Activated CD8-positive, alpha-beta T cell treated with anti-CD3 and anti-CD28 coated beads, Interleukin-2, amount 10 ng/mL, durations not matched to agents 7 days and 5 days (primary cell): ENCODE data around the gene MDM1. TPM values are rescaled to one million over a fixed set of nuclear protein-coding genes. Genes with fewer than 3 reads are reported as not detected.

Experiments used
- ATAC-seq: fragments of 150-1000 bp; cut with Tn5 transposase; one replicate; pipeline ENCODE4 v1.10.0; 2021; ENCODE audit warnings: moderate library complexity
- CTCF ChIA-PET: fragments of 350-600 bp; sonication (Branson Sonifier 250); formaldehyde crosslinking; loops from one replicate; lab custom pipeline; 2021; ENCODE audit warnings: antibody characterized with exemption; lab: Charles Lee
- POLR2A ChIA-PET: fragments of 350-600 bp; sonication (Branson Sonifier 250); formaldehyde crosslinking; loops from one replicate; lab custom pipeline; 2021; ENCODE audit warnings: antibody characterized with exemption; lab: Charles Lee
- DNase-seq: peaks from one replicate; pipeline ENCODE4 v3.0.0-alpha.2; 2020
- H3K27ac Mint-ChIP-seq: one replicate; pipeline ENCODE4 v1.8.0; 2021; ENCODE audit warnings: mild to moderate bottlenecking, mixed read lengths
- H3K27me3 Mint-ChIP-seq: one replicate; pipeline ENCODE4 v1.8.0; 2021; ENCODE audit warnings: low read depth, mixed read lengths
- H3K36me3 Mint-ChIP-seq: one replicate; pipeline ENCODE4 v1.8.0; 2021; ENCODE audit warnings: low read depth, mixed read lengths
- H3K4me1 Mint-ChIP-seq: one replicate; pipeline ENCODE4 v1.8.0; 2021; ENCODE audit warnings: low read depth, mixed read lengths
- H3K4me3 Mint-ChIP-seq: one replicate; pipeline ENCODE4 v1.8.0; 2021; ENCODE audit warnings: mild to moderate bottlenecking, mixed read lengths
- H3K9me3 Mint-ChIP-seq: one replicate; pipeline ENCODE4 v1.8.0; 2022; ENCODE audit warnings: mixed read lengths; ENCODE audit not compliant: insufficient read depth
- total RNA-seq, 2 experiments: library from RNA; stranded (reverse); gene quantifications; one replicate each; pipeline ENCODE4 v1.2.3, GENCODE V29; 2021

The MDM1 gene
- total RNA-seq, 2 experiments from 2014 or later, result 25.0 to 28.9 TPM

GRCh38 chr12:68354977-68355541 lies 22.9 kb upstream of the MDM1 start:
- POLR2A ChIA-PET, result no interaction called here
- no peaks in the 10 kb centered on the region for H3K36me3 Mint-ChIP-seq
- no peaks in the 10 kb centered on the region for H3K9me3 Mint-ChIP-seq
- ATAC-seq (no peak), DNase-seq (no peak)
- no peak overlapping the region for H3K4me3 Mint-ChIP-seq
- H3K4me1 Mint-ChIP-seq, result peaks cover 9% of the 10 kb centered on the region
- peaks cover 3% of the 10 kb centered on the region for H3K27me3 Mint-ChIP-seq
- H3K27ac Mint-ChIP-seq, result no peak overlapping the region
- CTCF ChIA-PET, result interaction anchor here (1.8 kb wide), 1 partner anchor 22 kb away, joined by 6 read pairs; no protein-coding TSS in a partner anchor

- no peaks in the 10 kb centered on the region for H3K36me3 Mint-ChIP-seq
These were observed 19.9 kb upstream of the MDM1 start for GRCh38 chr12:68352067-68352466.

GRCh38 chr12:68350753-68351152 lies 18.6 kb upstream of the MDM1 start:
- Mint-ChIP-seq H3K4me3 (no peak overlapping the region), H3K4me1 (peaks cover 12% of the 10 kb centered on the region), H3K36me3 (no peaks in the 10 kb centered on the region), H3K9me3 (no peaks in the 10 kb centered on the region), H3K27ac (no peak overlapping the region), H3K27me3 (peaks cover 11% of the 10 kb centered on the region)
- ChIA-PET POLR2A (no interaction called here), CTCF (interaction anchor here (0.6 to 2.9 kb wide), 3 partner anchors 8 to 350 kb away, joined by 3 to 12 read pairs (median 4); no protein-coding TSS in a partner anchor)
- ATAC-seq (no peak), DNase-seq (no peak)

More at GRCh38 chr12:68352067-68352466, 19.9 kb upstream of the MDM1 start:
- CTCF ChIA-PET, result interaction anchor here (1.3 kb wide), 1 partner anchor 9 kb away, joined by 4 read pairs; no protein-coding TSS in a partner anchor
- Mint-ChIP-seq H3K27me3 (peaks cover 6% of the 10 kb centered on the region), H3K9me3 (no peaks in the 10 kb centered on the region), H3K4me1 (peaks cover 1% of the 10 kb centered on the region), H3K4me3 (no peak overlapping the region), H3K27ac (no peak overlapping the region)
- DNase-seq, result no peak
- no peak for ATAC-seq
- POLR2A ChIA-PET, result no interaction called here

GRCh38 chr12:68349921-68350606 lies 17.9 kb upstream of the MDM1 start:
- Mint-ChIP-seq H3K4me1 (peaks cover 16% of the 10 kb centered on the region), H3K27me3 (peaks cover 11% of the 10 kb centered on the region), H3K36me3 (no peaks in the 10 kb centered on the region), H3K4me3 (no peak overlapping the region), H3K27ac (no peak overlapping the region), H3K9me3 (no peaks in the 10 kb centered on the region)
- DNase-seq (no peak), ATAC-seq (no peak)
- CTCF ChIA-PET, result interaction anchor here (0.6 to 2.9 kb wide), 4 partner anchors 9 to 350 kb away, joined by 3 to 12 read pairs (median 4); no protein-coding TSS in a partner anchor
- POLR2A ChIA-PET, result interaction anchor here (0.7 kb wide), 1 partner anchor 77 kb away, joined by 3 read pairs; no protein-coding TSS in a partner anchor

GRCh38 chr12:68349220-68349621 lies 17.1 kb upstream of the MDM1 start:
- POLR2A ChIA-PET, result interaction anchor here (0.7 kb wide), 1 partner anchor 78 kb away, joined by 3 read pairs; no protein-coding TSS in a partner anchor
- Mint-ChIP-seq H3K36me3 (no peaks in the 10 kb centered on the region), H3K9me3 (no peaks in the 10 kb centered on the region), H3K27me3 (peaks cover 11% of the 10 kb centered on the region), H3K4me3 (no peak overlapping the region), H3K27ac (no peak overlapping the region), H3K4me1 (peaks cover 16% of the 10 kb centered on the region)
- CTCF ChIA-PET, result interaction anchor here (1.6 to 2.9 kb wide), 4 partner anchors 10 to 126 kb away, joined by 3 to 12 read pairs (median 6); no protein-coding TSS in a partner anchor
- DNase-seq, result no peak
- no peak for ATAC-seq

DNA sequence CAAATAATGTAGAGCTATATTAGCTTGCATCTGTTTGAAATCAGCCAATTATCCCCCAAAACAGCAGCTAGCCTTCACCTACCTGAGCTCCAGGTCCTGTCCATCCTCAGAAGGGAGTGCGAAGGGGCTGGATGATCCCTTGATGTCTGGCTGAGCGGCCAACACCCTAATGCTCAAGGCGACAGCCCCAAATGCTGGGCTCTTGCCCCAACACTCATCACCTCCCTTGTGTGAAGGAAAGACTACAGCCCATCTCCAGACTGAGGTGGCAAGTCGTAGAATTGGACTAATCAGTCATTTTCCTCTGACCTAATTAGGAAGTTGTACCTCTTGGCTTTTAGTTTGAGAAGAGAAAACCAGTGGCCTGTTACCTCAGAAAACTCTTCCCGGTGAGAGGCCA lies 16.3 kb upstream of the MDM1 start:
- no peak for ATAC-seq

DNA sequence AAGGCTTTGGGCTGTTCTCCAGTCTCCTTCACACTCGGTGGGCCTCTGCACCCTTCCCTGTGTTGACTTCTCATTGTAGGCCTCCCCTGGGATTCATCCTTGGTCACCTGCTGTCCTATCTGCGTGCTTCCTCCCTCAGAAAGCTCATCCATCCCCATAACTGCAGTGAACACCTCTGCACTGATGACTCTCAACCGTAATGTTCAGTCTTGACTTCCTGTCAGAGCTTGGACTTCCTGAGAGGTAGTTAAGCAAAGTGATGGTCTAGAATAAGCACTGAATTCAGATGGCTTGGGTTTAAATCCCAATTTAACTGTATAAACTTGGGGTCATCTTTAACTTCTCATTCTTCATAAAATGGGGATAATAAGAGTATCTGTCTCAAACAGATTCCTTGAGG lies 13.6 kb upstream of the MDM1 start:
- H3K9me3 Mint-ChIP-seq, result no peaks in the 10 kb centered on the region
- no peaks in the 10 kb centered on the region for H3K36me3 Mint-ChIP-seq
- DNase-seq, result no peak
- H3K4me1 Mint-ChIP-seq, result peaks cover 16% of the 10 kb centered on the region
- H3K27me3 Mint-ChIP-seq, result peaks cover 26% of the 10 kb centered on the region
- peak overlapping the region; percentile 18 for H3K27ac Mint-ChIP-seq
- H3K4me3 Mint-ChIP-seq, result no peak overlapping the region
- CTCF ChIA-PET, result interaction anchor here (1.1 kb wide), 1 partner anchor 25 kb away, joined by 4 read pairs; no protein-coding TSS in a partner anchor
- ATAC-seq, result no peak
- POLR2A ChIA-PET, result no interaction called here

More for the DNA sequence above, 16.3 kb upstream of the MDM1 start:
- Mint-ChIP-seq H3K9me3 (no peaks in the 10 kb centered on the region), H3K27ac (no peak overlapping the region), H3K36me3 (no peaks in the 10 kb centered on the region), H3K4me1 (peaks cover 16% of the 10 kb centered on the region), H3K4me3 (no peak overlapping the region), H3K27me3 (peaks cover 14% of the 10 kb centered on the region)
- peak; percentile 11 for DNase-seq
- ChIA-PET POLR2A (no interaction called here), CTCF (interaction anchor here (1.2 to 2.9 kb wide), 5 partner anchors 10 to 125 kb away, joined by 3 to 12 read pairs (median 4); no protein-coding TSS in a partner anchor)

- H3K27me3 Mint-ChIP-seq, result peaks cover 24% of the 10 kb centered on the region
- DNase-seq, result no peak
- H3K9me3 Mint-ChIP-seq, result no peaks in the 10 kb centered on the region
- H3K4me3 Mint-ChIP-seq, result no peak overlapping the region
- no peak overlapping the region for H3K27ac Mint-ChIP-seq
- H3K36me3 Mint-ChIP-seq, result no peaks in the 10 kb centered on the region
- POLR2A ChIA-PET, result no interaction called here
- peaks cover 16% of the 10 kb centered on the region for H3K4me1 Mint-ChIP-seq
- ATAC-seq, result no peak
- CTCF ChIA-PET, result interaction anchor here (1.1 kb wide), 1 partner anchor 12 kb away, joined by 3 read pairs; no protein-coding TSS in a partner anchor
These were observed 12.0 kb upstream of the MDM1 start for GRCh38 chr12:68344126-68344525.

DNA sequence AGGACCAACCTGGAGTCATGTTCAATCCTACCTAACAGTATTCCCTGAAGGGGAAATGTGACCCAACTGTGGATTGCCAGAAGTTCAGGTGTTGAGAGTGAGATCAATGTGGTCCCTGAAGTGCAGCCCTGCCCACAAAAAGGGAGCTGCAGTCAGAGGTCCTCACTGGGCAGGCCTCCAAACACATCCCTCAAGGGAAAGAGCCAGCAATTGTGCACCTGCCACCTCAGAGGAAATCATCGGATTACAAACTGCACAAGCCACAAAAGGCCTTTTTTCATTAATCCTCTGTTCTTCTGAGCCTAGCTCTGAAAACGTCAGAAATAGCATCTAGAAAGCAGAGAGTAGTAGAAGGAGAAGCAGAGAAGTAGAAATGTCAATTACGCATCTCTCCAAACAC lies 10.8 kb upstream of the MDM1 start:
- Mint-ChIP-seq H3K27me3 (peaks cover 22% of the 10 kb centered on the region), H3K27ac (no peak overlapping the region), H3K9me3 (no peaks in the 10 kb centered on the region), H3K4me3 (no peak overlapping the region), H3K4me1 (peaks cover 16% of the 10 kb centered on the region), H3K36me3 (no peaks in the 10 kb centered on the region)
- ChIA-PET POLR2A (no interaction called here), CTCF (interaction anchor here (0.9 to 1.5 kb wide), 3 partner anchors 10 to 16 kb away, joined by 3 to 5 read pairs (median 4); no protein-coding TSS in a partner anchor)
- DNase-seq (no peak), ATAC-seq (no peak)

DNA sequence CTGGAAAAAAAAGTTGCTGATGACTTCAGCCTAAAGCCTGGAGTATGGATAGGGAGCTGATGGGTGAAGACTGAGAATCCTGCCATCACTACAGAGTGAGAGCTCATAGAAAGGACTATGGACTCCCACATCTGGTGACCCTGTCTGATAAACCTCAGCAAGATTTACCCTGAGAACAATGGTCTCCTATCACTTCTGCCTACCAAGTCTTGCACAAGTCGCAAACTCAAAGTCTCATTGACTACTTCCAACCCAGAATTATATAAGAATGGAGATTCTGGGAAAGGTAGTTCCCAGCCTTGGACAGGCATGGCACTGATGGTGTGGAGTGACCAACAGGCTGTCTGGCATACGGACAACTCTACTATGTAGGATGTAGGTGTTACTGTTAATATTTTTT lies 9.7 kb upstream of the MDM1 start:
- Mint-ChIP-seq H3K36me3 (no peaks in the 10 kb centered on the region), H3K27me3 (peaks cover 19% of the 10 kb centered on the region), H3K9me3 (no peaks in the 10 kb centered on the region), H3K4me1 (peaks cover 13% of the 10 kb centered on the region), H3K4me3 (no peak overlapping the region), H3K27ac (no peak overlapping the region)
- ATAC-seq (no peak), DNase-seq (no peak)
- CTCF ChIA-PET, result interaction anchor here (1.2 to 1.5 kb wide), 2 partner anchors 14 kb away, joined by 4 to 5 read pairs; no protein-coding TSS in a partner anchor
- POLR2A ChIA-PET, result no interaction called here

- Mint-ChIP-seq H3K36me3 (no peaks in the 10 kb centered on the region), H3K4me1 (peaks cover 3% of the 10 kb centered on the region), H3K4me3 (no peak overlapping the region), H3K9me3 (no peaks in the 10 kb centered on the region), H3K27ac (no peak overlapping the region), H3K27me3 (peaks cover 20% of the 10 kb centered on the region)
- no peak for DNase-seq
- ChIA-PET CTCF (interaction anchor here (1.2 kb wide), 1 partner anchor 16 kb away, joined by 4 read pairs; no protein-coding TSS in a partner anchor), POLR2A (no interaction called here)
- ATAC-seq, result no peak
These were observed 8.5 kb upstream of the MDM1 start for GRCh38 chr12:68340404-68341270.
